Astrocyte of the cerebellum (primary cell): ENCODE data around the gene RGS19.

Experiments
- DNase-seq: peaks from one replicate; pipeline ENCODE4 v3.0.0-alpha.2; 2011; ENCODE audit warnings: low read depth
- H3K4me3 ChIP-seq: 2 replicates; pipeline ENCODE4 v1.5.1; 2011; ENCODE audit warnings: mild to moderate bottlenecking, low read depth, low read length, moderate library complexity
- in situ Hi-C: cut with HindIII; loops from 2 replicates; pipeline ENCODE4 v1.10.0; 2017; ENCODE audit warnings: low sequenced_read_pairs
- TF ChIP-seq, protein P1 (sequence below): IDR thresholded peaks from 2 replicates; pipeline ENCODE4 v1.5.1; 2012; ENCODE audit warnings: low read length, low read depth, moderate library complexity, mild to moderate bottlenecking; ENCODE audit errors: missing control alignments

RGS19 gene

DNA sequence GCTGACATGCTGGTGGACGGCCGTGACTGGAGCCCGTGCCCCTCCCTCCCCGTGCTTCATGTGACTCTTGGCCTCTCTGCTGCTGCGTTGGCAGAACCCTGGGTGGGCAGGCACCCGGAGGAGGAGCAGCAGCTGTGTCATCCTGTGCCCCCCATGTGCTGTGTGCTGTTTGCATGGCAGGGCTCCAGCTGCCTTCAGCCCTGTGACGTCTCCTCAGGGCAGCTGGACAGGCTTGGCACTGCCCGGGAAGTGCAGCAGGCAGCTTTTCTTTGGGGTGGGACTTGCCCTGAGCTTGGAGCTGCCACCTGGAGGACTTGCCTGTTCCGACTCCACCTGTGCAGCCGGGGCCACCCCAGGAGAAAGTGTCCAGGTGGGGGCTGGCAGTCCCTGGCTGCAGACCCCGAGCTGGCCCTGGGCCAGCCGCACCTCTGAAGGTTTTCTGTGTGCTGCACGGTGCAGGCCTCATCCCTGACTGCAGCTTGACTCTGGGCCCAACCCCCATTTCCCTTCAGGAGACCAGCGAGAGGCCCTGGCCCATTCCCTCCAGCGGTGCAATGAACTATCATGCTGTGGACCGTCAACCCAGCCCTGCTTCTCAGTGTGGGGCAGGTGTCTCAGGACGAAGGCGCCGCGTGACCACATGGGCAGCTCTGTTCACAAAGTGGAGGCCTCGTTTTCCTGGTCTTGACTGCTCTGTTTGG lies 19.9 kb upstream of the RGS19 start:
- in situ Hi-C loops: no loop called here
- TF ChIP-seq, protein P1, sequence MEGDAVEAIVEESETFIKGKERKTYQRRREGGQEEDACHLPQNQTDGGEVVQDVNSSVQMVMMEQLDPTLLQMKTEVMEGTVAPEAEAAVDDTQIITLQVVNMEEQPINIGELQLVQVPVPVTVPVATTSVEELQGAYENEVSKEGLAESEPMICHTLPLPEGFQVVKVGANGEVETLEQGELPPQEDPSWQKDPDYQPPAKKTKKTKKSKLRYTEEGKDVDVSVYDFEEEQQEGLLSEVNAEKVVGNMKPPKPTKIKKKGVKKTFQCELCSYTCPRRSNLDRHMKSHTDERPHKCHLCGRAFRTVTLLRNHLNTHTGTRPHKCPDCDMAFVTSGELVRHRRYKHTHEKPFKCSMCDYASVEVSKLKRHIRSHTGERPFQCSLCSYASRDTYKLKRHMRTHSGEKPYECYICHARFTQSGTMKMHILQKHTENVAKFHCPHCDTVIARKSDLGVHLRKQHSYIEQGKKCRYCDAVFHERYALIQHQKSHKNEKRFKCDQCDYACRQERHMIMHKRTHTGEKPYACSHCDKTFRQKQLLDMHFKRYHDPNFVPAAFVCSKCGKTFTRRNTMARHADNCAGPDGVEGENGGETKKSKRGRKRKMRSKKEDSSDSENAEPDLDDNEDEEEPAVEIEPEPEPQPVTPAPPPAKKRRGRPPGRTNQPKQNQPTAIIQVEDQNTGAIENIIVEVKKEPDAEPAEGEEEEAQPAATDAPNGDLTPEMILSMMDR: no peak
- DNase-seq: no peak
- no peak overlapping the region for H3K4me3 ChIP-seq

DNA sequence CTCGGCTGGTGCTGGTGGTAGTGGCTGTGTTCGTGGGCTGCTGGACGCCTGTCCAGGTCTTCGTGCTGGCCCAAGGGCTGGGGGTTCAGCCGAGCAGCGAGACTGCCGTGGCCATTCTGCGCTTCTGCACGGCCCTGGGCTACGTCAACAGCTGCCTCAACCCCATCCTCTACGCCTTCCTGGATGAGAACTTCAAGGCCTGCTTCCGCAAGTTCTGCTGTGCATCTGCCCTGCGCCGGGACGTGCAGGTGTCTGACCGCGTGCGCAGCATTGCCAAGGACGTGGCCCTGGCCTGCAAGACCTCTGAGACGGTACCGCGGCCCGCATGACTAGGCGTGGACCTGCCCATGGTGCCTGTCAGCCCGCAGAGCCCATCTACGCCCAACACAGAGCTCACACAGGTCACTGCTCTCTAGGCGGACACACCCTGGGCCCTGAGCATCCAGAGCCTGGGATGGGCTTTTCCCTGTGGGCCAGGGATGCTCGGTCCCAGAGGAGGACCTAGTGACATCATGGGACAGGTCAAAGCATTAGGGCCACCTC lies 19.2 kb upstream of the RGS19 start:
- in situ Hi-C loops: no loop called here
- H3K4me3 ChIP-seq: no peak overlapping the region
- TF ChIP-seq, protein P1: no peak
- no peak for DNase-seq

DNA sequence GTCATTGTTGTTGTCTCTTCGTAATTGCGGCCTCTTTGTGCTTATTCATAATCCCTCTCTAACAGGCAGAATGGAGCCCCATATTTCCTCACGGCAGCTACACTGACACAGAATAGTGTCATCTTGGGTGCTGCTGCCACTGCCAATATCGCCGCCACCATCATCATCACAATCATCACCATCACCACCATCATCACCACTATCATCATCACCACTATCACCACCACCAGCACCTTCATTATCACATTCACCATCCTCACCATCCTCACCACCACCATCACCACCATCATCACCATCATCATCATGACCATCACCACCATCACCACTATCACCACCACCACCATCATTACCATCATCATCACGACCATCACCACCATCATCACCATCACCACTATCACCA lies 17.2 kb upstream of the RGS19 start:
- no peak overlapping the region for H3K4me3 ChIP-seq
- in situ Hi-C loops: no loop called here
- no peak for DNase-seq
- TF ChIP-seq, protein P1: no peak

DNA sequence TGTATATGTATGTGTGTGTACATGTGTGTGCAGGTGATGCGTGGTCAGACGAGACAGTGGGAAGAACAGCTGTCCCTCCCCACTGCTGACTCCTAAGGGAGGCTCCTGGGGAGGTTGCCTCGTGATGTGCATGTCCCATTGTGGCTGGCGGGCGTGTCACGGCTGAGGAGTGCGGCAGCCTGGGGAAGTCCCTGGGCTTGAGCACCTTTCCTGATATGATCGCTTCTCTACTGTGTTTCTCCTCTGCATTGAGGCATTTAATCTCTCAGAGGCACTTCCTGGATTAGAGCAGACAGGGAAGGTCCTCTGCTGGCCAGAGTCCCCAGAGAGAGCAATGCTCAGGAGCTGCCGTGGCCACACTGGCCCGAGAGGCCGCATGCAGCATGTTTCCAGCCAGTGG lies 16.6 kb upstream of the RGS19 start:
- DNase-seq: no peak
- TF ChIP-seq, protein P1: no peak
- no peak overlapping the region for H3K4me3 ChIP-seq
- in situ Hi-C loops: no loop called here

DNA sequence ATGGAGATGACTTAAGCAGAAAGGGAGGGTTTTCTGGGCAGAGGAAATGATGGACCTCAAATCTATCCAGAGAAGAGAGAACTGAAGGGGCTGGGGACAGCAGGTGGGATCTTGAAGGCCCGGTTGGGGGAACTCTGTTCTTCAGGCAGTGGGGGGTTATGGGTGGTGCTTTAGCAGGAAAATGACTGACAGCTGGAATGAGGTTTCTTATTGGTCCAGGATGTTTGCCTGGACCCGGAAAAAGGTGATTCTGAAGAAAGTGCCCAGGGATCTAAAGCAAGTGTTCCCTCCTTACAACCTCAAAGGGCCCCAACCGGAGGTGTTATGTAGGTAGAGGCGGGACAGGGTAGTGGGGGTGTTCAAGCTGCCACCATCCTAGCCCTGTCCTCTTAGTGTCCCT lies 16.1 kb upstream of the RGS19 start:
- no peak for DNase-seq
- H3K4me3 ChIP-seq: no peak overlapping the region
- in situ Hi-C loops: no loop called here
- TF ChIP-seq, protein P1: no peak

DNA sequence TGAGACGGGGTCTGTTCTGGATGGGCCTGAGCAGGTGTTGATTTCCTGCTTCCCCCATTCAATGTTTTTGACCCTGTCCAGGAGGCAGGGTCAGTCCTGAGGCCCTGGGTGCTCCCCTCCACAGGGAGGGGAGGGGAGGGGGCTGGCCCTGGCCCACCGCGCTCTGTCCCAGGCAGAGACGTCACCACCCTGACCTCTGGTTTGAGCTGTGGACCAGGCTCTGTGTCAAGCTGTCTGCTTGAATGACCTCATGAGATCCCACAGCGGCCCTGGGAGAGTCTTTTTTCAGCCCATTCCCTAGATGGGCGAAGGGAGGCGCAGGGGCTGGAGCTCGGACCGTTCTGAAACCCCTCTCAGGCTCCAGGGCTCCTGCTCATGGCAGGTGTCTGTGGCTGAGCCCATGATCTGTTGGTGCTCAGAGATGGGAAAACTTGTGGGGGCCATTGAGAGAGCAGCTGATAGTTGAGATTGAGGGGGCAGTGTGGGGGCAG lies 13.7 kb upstream of the RGS19 start:
- TF ChIP-seq, protein P1: no peak
- no peak overlapping the region for H3K4me3 ChIP-seq
- DNase-seq: no peak
- in situ Hi-C loops: no loop called here
